NCI-H1436 (cell line): ENCODE data around the gene CBX4.

Source experiments
- DNase-seq: peaks from one replicate; lab custom pipeline; 2025; lab: John Stamatoyannopoulos, UW

Gene CBX4

GRCh38 chr17:79785900-79786810 is 53.1 kb downstream of the CBX4 start:
- no peak for DNase-seq

- no peak for DNase-seq
These were observed 54.0 kb downstream of the CBX4 start for GRCh38 chr17:79785017-79785899.

- no peak for DNase-seq
These were observed 54.8 kb downstream of the CBX4 start for GRCh38 chr17:79784353-79785016.

- no peak for DNase-seq
These were observed 55.3 kb downstream of the CBX4 start for GRCh38 chr17:79783891-79784290.
